GM12875 (cell line): ENCODE data around the gene SLC7A14.

Experiments
- H3K4me3 ChIP-seq: one replicate; pipeline ENCODE4 v1.5.1; 2011; ENCODE audit warnings: low read depth, low read length, control low read depth
- TF ChIP-seq, protein P1 (sequence below): IDR thresholded peaks from 2 replicates; pipeline ENCODE4 v1.5.1; 2011; ENCODE audit warnings: low read depth, mild to moderate bottlenecking, control low read depth, inconsistent platforms, low read length, moderate library complexity, borderline replicate concordance; ENCODE audit not compliant: insufficient read depth

SLC7A14 gene

DNA sequence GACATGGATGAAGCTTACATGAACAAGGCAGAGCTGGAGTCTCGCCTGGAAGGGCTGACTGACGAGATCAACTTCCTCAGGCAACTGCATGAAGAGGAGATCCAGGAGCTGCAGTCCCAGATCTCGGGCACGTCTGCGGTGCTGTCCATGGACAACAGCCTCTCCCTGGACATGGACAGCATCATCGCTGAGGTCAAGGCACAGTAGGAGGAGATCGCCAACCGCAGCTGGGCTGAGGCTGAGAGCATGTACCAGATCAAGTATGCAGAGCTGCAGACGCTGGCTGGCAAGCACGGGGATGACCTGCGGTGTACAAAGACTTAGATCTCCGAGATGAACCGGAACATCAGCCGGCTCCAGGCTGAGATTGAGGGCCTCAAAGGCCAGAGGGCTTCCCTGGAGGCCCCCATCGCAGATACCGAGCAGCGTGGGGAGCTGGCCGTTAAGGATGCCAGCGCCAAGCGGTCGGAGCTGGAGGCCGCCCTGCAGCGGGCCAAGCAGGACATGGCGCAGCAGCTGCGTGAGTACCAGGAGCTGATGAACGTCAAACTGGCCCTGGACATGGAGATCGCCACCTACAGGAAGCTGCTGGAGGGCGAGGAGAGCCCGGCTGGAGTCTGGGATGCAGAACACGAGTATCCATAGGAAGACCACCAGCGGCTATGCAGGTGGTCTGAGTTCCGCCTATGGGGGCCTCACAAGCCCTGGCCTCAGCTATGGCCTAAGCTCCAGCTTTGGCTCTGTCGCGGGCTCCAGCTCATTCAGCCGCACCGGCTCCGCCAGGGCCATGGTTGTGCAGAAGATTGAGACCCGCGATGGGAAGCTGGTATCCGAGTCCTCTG is 89.6 kb downstream of the SLC7A14 start:
- TF ChIP-seq, protein P1, sequence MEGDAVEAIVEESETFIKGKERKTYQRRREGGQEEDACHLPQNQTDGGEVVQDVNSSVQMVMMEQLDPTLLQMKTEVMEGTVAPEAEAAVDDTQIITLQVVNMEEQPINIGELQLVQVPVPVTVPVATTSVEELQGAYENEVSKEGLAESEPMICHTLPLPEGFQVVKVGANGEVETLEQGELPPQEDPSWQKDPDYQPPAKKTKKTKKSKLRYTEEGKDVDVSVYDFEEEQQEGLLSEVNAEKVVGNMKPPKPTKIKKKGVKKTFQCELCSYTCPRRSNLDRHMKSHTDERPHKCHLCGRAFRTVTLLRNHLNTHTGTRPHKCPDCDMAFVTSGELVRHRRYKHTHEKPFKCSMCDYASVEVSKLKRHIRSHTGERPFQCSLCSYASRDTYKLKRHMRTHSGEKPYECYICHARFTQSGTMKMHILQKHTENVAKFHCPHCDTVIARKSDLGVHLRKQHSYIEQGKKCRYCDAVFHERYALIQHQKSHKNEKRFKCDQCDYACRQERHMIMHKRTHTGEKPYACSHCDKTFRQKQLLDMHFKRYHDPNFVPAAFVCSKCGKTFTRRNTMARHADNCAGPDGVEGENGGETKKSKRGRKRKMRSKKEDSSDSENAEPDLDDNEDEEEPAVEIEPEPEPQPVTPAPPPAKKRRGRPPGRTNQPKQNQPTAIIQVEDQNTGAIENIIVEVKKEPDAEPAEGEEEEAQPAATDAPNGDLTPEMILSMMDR = no peak
- no peak overlapping the region for H3K4me3 ChIP-seq

- TF ChIP-seq, protein P1 = no peak
- no peak overlapping the region for H3K4me3 ChIP-seq
These were observed 91.1 kb downstream of the SLC7A14 start for GRCh38 chr3:170494766-170495165.

- TF ChIP-seq, protein P1 = no peak
- no peak overlapping the region for H3K4me3 ChIP-seq
These were observed 92.1 kb downstream of the SLC7A14 start for GRCh38 chr3:170493712-170494182.

- TF ChIP-seq, protein P1 = no peak
- H3K4me3 ChIP-seq = no peak overlapping the region
These were observed 94.0 kb downstream of the SLC7A14 start for GRCh38 chr3:170491901-170492300.

DNA sequence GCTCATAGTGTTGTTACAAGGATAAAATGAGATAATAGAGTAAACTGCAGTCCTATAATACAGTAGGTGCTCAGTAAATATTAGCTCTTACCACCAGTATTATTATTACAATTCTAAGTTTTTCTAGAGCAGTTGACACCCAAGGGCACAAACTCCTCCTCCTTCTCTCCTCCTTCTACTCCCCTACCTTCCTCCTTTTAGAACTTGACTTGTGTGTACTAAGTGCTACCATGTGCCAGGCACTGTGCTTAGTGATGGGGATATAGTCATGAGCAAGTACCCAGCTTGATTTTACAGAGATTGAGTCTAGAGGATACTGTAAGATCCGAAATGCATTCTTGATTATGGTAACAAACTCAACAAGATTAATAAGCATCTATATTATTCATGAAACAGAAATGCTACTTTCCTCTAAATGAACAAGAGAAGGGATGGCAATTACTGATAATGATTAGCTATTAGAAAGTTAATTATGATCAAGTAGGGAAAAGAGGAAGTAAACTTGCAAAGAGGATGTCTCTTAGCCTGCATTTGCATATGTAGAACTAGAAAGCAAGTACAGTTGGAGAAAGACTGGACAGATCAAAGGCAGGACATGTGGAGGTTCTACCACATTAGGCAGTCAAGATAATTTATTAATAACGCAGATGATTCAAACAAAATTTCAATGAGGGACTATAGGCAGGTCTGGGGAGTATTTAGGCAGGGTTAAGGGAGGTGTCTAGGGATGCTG is 94.9 kb downstream of the SLC7A14 start:
- TF ChIP-seq, protein P1 = no peak
- no peak overlapping the region for H3K4me3 ChIP-seq

- TF ChIP-seq, protein P1 = no peak
- no peak overlapping the region for H3K4me3 ChIP-seq
These were observed 97.1 kb downstream of the SLC7A14 start for GRCh38 chr3:170488802-170489201.
